Left renal cortex interstitium (tissue), 4 donors: ENCODE data around the gene MARCHF3. TPM values are rescaled to one million over a fixed set of nuclear protein-coding genes. Genes with fewer than 3 reads are reported as not detected.
"Not testable (repeated sequence)": the region's sequence is repeated elsewhere in the genome, so short reads cannot be mapped to it uniquely, and the experiment has no call there.

Experiments used
- DNase-seq, 4 donors: peaks; one replicate each; pipeline ENCODE4 v3.0.0-alpha.2; 2013; ENCODE audit warnings: low read depth in 4 of 4, low spot score in 2 of 4, missing footprints in 1 of 4
- polyA plus RNA-seq, 4 donors: library from polyadenylated mRNA; unstranded; fragments of 120-200 nt; gene quantifications; one replicate each; pipeline ENCODE4 v1.2.1, GENCODE V29; 2013; ENCODE audit not compliant: insufficient read length in 4 of 4

The MARCHF3 gene
- polyA plus RNA-seq, 4 donors, result 7.1 to 8.3 (median 7.2) TPM

GRCh38 chr5:126854526-126855110 is 175.7 kb downstream of the MARCHF3 start:
- DNase-seq, result no peak

DNA sequence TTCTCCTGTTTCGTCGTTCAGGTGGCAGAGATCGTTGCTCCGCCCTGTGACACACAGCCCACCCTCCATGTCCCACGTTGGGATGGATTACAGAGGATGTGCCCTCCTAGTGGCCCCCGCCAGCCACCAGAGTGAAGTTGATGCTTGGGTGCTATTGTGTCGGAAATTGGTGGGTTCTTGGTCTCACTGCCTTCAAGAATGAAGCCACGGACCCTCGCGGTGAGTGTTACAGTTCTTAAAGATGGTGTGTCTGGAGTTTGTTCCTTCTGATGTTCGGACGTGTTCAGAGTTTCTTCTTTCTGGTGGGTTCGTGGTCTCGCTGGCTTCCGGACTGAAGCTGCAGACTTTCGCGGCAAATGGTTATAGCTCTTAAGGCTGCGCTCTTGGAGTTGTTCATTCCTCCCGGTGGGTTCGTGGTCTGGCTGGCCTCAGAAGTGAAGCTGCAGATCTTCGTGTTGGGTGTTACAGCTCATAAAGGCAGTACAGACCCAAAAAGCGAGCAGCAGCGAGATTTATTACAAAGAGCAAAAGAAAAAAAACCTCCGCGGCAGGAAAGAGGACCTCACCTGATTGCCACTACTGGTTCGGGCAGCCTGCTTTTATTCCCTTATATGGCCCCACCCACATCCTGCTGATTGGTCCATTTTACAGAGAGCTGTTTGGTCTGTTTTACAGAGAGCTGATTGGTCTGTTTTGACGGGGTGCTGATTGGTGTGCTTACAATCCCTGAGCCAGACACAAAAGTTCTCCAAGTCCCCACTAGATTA is 176.6 kb downstream of the MARCHF3 start:
- not testable (repeated sequence) for DNase-seq

GRCh38 chr5:126852841-126853271 is 177.5 kb downstream of the MARCHF3 start:
- no peak for DNase-seq

DNA sequence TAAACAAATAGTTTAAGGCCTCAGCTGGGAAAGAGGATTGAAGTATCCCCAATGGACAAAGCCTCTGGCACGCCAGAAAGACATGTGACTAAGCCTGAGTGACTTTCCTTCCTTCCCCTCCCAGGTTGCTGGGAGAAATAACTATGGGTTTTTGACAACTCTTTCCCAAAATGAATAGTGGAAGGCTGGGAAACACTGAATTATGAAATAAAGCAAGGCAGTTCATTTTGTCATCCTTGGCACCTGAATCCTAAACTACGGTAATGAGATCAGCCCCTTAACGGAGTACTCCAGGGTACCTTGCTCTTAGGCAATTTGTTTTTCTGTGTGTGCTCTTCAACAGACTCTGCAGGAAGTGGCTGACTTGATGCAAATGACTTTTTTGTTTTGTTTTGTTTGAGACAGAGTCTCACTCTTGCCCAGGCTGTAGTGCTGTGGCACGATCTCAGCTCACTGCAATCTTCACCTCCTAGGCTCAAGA is 178.2 kb downstream of the MARCHF3 start:
- no peak for DNase-seq

GRCh38 chr5:126851501-126852011 is 178.8 kb downstream of the MARCHF3 start:
- no peak for DNase-seq

- DNase-seq, result no peak
Measured at GRCh38 chr5:126849101-126849678, 181.2 kb downstream of the MARCHF3 start.

GRCh38 chr5:126848253-126848652 is 182.1 kb downstream of the MARCHF3 start:
- no peak for DNase-seq

GRCh38 chr5:126847826-126848251 is 182.5 kb downstream of the MARCHF3 start:
- DNase-seq, result no peak

- DNase-seq, result no peak
Measured at GRCh38 chr5:126847456-126847820, 182.9 kb downstream of the MARCHF3 start.

GRCh38 chr5:126846744-126847455 is 183.5 kb downstream of the MARCHF3 start:
- no peak for DNase-seq

GRCh38 chr5:126846344-126846743 is 184.0 kb downstream of the MARCHF3 start:
- no peak for DNase-seq

- DNase-seq, result not testable (repeated sequence)
Measured at GRCh38 chr5:126845470-126846070, 184.8 kb downstream of the MARCHF3 start.

DNA sequence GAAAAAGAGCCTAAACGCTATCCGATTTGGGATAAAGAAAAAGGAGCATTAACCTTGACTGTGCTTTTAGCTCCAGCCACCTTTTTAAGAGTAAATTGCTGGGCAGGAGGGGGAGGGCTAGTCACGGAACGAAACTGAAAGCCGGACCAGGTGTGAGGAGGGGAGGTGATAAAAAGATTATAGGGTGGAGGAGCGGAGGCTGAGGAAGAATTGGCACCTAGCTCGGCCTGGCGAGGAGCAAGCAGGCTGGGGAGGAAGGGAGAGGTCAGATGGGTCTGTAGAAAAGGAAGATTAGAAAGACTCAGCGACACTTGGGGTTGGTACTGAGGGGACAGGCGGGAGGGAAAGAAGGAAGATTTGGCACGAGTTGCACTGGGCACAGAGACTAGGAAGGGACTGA is 187.0 kb downstream of the MARCHF3 start:
- DNase-seq, result not testable (repeated sequence)

DNA sequence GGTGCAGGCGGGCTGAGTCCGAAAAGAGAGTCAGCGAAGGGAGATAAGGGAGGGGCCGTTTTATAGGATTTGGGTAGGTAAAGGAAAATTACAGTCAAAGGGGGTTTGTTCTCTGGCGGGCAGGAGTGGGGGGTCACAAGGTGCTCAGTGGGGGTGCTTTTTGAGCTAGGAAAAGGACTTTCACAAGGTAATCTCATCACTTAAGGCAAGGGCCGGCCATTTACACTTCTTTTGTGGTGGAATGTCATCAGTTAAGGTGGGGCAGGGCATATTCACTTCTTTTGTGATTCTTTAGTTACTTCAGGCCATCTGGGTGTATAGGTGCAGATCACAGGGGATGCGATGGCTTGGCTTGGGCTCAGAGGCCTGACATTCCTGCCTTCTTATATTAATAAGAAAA is 191.0 kb downstream of the MARCHF3 start:
- not testable (repeated sequence) for DNase-seq

DNA sequence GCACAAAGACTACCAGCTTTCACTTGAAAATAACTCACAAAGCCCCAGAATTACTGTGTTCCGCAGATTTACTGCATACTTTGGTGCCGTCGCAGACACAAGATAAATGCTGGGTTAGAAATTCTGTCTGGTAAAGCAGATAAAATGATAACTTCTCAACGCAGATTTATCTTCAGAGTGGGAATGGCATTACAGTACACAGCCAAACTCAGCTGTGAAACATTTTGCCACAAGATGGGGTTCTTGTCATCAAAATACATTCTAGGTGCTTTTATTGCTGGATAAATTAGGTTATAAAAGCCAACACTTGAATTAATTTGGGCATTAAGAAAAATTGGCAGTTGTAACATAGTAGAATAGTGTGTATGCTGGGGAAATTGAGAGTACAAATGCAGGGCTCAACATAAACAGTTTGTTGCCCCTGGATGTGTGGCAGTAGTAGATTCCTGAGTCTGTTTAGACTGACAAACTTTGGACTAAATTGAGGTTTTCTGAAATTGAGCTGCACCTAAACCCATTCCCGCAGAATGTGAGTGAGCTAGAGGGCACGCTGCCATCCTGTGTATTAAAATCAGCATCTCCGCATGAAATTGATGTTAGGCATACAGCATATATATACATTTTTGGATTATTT is 192.3 kb downstream of the MARCHF3 start:
- DNase-seq, result no peak

GRCh38 chr5:126837242-126837641 is 193.1 kb downstream of the MARCHF3 start:
- no peak for DNase-seq

GRCh38 chr5:126836778-126837177 is 193.6 kb downstream of the MARCHF3 start:
- DNase-seq, result no peak

DNA sequence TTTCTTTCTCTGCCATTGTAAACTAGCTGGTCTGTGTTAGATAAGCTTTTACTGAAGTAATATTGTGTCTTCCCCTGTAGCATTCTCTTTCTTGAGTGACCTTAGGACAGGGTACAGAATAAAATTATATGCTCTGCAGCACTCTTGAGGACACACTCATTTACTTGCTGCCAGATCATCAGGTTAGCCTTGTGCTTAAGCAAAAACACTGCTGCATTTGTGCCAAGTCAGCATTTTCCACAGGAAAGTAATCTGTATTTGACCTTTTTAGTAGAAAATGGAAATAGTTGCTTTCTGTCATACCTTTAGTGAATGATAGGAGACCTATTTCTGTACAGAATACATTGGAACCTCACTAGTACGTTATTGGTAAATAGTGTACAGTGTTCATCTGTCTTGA is 199.2 kb downstream of the MARCHF3 start:
- DNase-seq, result no peak

- DNase-seq, result no peak
Measured at GRCh38 chr5:126830061-126830460, 200.3 kb downstream of the MARCHF3 start.

- DNase-seq, result no peak
Measured at GRCh38 chr5:126829098-126829497, 201.3 kb downstream of the MARCHF3 start.
